GM21381 (cell line): Measurements from ENCODE around the gene BMP6.

Experiments used
- ATAC-seq: cut with Tn5 transposase; IDR thresholded peaks from one replicate; pipeline ENCODE4 v1.9.1; 2021; ENCODE audit warnings: mild to moderate bottlenecking, moderate library complexity; ENCODE audit not compliant: unreplicated experiment

BMP6 gene

DNA sequence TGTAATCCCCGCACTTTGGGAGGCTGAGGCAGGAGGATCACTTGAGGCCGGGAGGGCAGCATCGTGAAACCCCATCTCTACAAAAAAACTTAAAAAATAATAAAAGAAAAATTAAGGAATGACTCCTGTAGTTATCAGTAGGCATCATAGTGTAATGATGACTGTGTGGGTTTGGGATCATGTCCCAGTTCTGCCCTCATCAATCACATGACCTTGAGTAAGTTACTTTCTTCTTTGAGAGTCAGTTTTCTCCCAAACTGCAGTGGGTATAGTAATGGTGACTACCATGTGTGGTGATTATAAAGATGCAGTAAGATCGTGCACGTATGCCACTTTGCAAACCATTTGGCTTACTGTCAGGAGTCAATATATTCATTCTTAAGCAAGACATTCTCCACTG, 95.5 kb downstream of the BMP6 start:
- ATAC-seq, result no peak

DNA sequence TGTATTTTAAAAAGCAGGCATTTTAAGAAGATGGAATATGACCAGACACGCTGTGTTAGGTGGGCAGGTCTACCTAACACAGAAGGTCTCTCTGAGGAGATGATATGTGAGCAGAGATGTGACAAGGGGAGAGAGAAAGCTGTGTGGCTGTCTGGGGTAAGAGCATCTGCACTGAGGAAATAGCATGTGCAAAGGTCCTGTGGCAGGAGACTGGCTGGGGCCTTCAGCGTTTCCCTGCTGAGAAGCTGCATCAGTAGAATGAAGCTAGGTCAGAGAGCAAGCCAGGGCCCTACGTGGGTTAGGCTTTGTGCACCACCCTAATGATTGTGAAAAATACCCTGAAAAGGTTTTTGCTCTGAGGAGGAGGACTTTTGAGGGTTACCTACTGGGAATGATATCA, 97.7 kb downstream of the BMP6 start:
- no peak for ATAC-seq

DNA sequence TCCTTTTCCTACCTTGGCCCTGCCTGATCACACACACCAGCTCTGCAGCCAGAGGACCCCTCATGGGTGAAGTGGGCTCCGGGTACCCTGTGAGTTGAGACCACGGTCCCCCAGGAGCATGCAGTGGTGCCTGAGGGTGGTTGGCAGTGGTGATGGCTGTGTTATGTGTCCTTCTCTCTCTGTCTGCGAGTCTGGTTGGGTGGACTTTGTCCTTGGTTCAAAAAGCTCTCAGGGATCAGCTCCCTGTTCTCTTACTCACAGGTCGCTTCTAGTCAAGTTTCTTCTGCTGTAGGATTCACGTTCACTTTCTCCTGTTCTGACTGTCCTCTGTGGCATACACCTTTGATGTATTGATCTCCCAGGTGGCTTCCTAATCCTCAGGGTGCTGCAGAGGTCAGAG, 100.1 kb downstream of the BMP6 start:
- ATAC-seq, result no peak

DNA sequence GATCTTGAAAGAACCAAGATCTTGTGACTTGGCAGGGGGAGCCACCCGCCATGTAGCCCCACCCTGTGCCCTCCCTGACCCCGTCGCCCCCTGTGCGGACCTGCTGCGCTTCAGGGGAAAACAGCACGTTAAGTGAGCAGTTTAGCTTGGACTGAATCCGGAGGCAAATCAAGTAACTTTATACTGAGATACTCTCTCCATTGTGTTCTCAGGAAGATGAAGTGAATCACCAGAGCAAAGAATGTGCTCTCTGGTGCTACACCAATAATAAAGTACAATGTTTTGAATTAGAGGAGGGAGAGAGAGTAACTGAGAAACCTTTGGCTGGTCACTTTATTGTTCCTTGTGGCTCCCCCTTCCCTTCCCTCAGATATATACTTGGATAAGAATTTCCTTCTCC, 101.2 kb downstream of the BMP6 start:
- ATAC-seq, result no peak

DNA sequence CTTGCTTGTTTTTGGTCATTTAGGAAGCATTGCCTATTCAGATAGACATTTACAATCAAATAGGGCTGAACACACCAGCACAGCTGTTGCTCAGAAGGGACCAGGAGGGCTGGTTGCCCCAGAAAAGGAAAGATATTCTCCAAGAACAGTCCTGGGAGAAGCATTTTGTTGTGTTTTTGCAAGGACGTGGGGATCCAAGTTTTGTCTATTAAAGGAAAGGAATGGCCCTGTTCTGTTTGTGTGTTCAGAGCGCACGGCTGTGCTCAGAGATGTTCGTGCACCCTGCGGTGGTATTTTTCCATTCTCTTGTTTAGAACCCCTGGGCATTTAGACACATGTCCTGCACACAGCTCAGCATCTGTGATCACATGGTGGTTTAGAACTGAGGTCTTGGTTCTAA, 102.2 kb downstream of the BMP6 start:
- ATAC-seq, result no peak

DNA sequence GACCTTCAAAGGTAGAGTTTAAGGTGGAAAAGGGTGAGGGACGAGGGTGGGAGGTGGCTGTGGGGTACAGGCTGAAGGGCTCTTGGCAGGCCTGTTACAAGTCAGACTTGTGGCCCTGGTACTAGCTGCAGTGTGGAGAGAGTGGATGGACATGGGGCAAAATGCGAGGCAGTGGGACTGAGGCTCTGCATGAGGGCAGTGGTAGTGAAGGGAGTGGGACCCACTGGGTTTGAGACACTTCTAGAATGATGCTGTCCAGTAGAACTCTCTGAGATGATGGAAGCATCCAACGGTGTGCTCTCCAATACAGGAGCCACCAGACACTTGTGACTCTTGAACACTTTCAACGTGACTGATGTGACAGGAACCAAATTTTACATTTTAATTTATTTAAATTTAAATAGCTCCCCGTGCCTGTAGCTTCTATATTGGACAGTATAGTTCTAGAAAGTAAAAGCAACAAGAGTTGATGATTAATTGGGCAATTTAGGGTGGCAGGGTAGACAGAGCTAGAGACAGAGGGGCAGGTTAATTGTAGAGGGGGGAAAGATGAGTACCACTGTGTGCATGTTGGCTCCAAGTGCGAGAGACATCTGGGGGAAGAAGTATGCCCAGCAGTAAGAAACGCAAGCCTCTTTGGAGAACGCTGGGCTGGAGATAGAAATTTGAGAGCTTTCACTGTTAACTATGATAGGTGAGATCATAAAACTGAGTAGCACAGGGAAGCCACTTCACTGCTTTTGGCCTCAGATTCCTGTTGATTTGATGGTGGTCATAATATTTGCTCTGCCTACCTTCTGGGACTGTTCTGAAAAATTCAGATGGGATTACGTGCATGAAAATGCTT, 107.2 kb downstream of the BMP6 start:
- ATAC-seq, result no peak

DNA sequence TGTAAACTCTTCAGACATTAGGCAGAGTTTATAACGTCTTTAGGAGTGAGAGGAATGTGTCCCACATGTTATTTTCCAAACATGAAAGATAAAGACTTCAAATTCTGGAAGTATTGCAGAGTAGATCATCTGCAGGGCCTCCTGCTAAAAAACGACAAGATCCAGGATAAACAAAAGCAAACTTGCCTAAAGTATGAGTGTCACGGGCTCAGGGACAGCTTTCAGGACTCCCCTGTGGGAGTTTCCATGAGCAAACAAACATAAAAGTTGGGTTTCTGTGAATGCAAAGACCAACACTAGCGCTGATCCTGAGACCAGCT, 107.8 kb downstream of the BMP6 start:
- no peak for ATAC-seq

DNA sequence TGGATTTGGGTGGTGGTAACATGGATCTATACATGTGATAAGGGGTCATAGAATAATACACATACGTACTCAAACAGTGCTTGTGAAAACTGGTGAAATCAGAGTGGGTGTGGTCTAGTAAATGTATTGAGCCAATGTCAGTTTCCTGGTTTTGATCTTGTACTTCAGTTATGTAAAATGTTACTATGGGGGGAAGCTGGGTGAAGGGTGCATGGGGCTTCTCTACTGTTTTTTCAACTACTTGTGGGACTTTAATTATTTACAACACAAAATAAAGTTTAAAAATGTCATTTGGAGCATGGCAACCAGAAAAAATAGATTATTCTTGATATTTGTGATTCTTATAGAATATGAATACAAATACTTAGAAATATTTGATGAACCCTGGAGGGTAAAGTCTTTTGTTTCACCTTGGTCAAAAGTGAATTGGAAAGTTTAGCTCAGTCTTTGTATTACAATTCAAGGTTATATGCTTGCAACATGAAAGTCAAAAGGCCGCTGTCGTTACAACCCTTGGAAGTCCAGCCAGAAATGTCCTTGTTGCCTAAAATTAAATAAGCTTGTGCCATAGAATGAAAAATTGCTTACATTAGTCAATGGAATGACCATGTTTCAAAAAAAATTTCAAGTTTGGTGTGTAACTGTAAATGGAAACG, 110.6 kb downstream of the BMP6 start:
- ATAC-seq, result no peak

DNA sequence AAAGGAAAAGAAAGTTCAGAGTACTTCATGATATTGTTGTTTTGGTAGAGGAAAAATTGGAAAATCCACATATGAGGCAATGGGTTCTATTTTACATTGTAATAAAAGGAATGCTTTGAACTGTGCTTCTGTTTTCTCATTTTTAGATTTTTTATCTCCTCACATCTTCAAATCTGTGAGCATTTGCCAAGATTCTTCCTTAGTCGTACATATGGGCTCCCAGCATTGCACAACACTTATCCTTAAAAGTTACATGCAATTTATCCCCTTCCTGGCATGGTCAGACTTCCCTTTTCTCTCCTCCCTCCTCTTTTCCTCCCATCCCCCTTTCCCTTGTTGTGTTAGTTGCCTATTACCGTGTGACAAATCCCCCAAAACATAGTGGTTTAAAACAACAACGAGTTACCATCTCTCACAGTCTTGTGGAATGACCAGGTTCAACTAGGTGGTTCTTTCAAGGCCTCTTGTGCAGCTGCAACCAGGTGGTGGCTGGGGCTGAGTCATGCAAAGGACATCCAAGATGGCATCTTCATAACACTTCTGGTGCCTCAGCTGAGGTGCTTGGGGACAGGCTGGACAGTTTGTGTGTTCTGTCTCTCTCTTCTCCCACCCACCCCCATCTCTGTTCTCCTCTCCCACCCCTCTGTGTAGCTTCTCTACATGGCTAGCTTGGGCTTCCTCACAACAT, 116.0 kb downstream of the BMP6 start:
- ATAC-seq, result no peak

DNA sequence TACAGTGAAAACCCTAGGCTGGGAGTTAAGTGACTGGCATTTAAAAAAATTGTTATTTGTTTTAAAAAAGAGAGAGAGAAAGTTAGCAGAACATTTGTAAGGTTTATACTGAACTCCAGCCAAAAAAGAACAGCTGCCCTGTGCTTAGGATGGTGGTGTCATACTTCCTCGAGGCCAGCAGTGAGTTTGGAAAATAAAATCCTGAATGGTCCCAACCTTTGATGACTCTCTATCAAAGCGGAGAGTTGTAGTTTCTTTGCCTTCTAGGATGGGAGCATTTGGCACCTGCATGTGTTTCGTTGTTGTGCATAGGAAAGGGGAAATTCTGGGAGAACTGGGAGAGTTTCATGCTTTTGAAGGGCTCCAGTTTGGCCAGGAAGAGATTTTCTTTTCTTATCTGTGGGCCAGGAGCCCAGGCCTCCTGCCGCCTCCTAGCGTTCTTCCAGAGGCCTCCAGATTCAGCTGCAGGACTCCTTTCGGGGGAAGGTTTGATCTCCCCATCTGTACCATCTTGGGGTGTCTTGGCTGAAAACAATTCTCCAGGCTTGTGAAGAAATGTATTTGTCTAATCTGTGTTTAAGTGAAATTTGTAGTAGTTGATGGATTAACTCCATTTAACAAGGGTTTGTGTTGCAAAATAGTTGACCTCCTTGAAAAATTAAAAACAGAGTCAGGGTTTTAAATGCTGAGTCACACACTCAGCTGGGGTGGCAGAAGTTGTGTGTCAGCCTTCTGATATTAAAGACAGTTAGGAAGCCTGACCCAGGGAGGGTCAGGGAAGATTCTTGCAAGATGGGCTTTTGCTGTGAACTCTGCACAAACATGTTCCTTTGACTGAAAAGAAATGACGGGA, 121.3 kb downstream of the BMP6 start:
- no peak for ATAC-seq

DNA sequence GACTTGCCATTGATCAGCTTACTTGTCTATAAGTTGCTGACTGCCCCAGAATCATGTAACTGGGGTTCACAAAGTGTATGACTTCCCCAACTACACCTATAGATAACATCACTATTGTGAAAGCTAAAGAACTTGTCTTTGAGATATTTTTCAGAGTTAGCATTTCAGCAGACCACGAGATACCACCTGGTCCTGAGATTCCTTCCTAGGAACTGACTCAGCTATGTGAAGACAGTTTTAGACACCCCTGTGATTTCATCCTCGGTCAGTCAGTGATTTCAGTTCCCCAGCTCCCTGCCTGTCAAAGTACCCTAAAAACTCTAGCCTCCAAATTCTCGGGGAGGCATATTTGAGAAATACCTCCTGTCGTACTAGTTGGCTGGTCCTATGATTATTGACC, 122.3 kb downstream of the BMP6 start:
- no peak for ATAC-seq

DNA sequence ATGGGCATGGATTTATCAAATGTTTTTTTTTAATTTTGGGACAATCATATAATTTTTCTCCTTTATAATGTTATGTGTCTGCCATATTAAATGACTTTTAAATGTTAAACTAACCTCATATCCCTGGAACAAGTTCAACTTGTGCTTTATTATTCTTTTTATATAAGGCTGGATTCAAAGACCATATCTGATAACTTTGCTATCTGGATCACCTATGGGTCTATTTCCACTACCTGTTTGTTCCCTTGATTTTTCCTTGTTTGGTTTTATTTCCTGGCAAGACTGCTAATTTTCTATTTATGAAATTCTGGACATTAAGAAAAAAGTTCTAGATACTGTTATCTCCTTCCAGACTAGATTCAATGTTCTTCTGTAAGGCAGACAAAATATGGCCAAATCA, 125.9 kb downstream of the BMP6 start:
- ATAC-seq, result no peak

DNA sequence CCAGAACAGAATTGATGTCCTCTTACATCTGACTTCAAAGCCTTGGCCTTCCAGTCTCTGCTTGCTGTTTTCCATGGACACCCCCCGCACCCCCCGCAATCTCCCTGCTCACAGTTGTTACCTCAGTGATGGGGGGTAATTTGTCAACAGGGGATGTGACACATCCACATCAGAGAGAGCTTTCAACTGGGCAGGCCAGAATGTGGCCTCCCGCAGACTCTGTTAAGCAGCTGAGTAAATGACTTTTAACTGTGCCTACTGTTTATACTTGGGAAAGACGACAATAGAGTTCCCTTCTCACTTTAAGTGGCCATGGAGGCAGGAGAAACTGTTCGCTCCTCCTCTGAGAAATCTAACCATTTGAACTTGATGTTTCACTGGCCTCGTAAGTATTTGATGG, 133.7 kb downstream of the BMP6 start:
- no peak for ATAC-seq

DNA sequence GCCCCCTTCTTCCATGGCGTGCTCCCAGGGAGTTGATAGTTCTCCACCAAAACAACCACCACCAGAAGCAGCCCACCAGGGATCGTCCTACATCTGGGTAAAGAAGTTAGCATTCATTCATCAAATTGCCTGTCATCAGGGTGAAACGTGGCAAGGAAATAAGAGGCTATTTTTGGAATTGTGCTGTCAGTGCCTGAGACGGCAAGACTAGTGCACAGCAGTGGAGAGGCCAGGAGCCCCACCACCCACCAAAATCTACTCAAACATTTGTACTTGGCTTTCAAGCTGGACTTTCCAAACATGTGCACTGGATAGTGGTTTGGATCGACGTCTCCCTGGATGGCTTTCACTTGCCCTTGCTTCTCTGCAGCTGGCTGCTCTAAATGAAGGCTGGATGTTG, 139.9 kb downstream of the BMP6 start:
- ATAC-seq, result no peak

DNA sequence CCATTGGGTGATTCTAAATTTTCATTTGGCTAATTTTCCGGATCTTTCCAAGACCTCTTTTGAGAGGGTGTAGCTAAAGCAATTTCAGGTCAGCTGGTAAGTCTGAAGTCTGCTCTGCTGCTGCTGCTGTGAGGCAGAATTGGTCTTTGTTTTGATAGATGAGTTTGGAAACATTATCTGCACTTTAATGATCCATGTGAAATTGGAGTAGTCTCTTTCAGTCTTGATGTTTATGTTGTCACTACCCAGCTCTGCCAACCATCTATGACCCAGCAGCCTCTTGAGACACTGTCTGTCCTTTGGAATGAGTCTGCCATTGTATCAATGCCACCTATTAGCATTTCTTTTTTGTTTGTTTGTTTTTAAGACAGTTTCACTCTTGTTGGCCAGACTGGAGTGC, 140.6 kb downstream of the BMP6 start:
- ATAC-seq, result no peak

DNA sequence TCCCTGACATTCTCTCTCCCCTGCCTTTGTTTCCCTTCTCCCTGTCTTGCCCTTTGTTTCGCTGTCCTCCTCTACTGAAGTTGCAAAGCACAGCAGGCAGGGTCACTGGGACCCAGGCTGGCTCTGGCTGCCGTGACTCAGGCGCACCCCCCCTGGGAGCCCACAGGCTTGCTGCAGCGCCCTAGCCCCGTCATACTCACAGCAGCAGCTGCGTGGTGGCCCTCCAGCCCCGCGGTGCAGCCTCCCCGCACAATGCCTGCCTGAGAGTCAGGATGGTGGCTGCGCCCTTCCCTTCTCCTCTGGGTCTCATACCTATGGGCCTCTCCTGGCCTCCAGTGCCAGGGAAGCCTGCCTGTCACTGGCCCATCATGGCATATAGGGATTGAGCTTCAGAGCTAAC, 143.0 kb downstream of the BMP6 start:
- ATAC-seq, result no peak

DNA sequence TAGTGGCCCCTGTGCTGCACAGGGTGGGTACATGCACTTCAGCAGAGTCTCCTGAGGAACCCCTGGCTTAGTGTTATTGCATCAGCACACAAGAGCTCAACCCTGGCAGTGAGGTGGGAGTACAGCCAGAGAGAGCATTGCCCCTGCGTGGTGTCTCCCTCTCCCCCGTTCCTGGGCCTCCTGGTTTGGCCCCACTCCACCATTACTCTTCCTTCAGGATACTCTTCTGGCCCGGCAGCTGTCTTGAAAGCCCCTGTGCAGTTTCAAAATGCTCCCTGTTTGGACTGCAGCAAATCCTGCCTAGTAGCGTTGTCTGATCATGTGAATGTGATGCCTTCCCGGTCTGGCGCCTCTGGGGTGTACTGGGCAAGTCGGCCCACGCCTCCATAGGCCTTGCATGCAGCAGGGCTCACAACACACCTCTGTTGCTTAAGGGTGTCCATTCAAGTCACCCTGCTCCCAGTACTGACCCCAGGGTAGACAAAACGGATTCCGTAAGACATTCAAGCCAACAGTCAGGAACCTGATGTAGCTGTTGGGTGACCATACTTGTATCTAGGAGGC, 152.6 kb downstream of the BMP6 start:
- no peak for ATAC-seq

DNA sequence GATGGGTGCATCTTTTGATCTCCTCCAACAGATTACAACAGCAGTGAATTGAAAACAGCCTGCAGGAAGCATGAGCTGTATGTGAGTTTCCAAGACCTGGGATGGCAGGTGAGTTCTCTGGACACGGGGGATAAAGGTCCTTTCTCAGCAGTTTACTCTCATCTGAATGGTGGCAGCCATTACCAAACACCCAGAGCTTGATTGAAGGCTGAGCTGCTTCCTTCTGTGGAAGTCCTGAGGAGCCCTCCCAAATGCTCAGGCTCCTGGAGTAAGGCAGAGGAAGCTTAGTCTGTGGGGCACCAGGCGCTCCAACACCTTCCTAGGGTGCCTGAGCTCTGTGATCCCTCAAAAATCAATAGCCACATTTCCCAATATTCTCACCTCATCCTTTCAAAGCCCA, 153.1 kb downstream of the BMP6 start:
- no peak for ATAC-seq

DNA sequence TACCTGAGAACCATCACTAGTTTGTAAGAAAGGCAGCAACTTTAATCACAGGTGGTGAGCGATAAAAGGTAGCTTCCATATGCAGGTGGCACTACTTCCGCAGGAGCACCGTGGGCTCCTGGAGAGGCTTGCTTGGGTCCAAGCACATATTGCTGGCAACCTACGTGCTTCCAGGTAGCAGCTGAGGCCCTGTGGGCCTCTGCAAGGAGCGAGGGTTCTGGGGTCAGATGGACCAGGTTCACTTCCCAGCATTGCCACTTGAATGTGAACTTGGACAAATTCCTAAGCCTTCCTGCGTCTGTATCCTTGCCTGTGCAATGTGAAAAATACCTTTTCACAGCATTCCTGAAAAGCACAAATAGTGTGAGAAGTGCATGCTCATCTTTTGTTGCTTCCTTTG, 153.7 kb downstream of the BMP6 start:
- ATAC-seq, result no peak

DNA sequence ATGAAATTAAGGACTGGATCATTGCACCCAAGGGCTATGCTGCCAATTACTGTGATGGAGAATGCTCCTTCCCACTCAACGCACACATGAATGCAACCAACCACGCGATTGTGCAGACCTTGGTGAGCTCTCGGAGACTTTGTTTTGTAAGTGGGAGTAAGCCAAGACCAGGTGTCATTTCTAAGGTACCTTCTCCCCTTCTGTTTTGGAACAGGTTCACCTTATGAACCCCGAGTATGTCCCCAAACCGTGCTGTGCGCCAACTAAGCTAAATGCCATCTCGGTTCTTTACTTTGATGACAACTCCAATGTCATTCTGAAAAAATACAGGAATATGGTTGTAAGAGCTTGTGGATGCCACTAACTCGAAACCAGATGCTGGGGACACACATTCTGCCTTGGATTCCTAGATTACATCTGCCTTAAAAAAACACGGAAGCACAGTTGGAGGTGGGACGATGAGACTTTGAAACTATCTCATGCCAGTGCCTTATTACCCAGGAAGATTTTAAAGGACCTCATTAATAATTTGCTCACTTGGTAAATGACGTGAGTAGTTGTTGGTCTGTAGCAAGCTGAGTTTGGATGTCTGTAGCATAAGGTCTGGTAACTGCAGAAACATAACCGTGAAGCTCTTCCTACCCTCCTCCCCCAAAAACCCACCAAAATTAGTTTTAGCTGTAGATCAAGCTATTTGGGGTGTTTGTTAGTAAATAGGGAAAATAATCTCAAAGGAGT, 154.2 kb downstream of the BMP6 start:
- ATAC-seq, result no peak
